Stimulated activated naive CD8-positive, alpha-beta T cell treated with anti-CD3 and anti-CD28 coated beads, Interleukin-15, Interleukin-2, amounts not matched to agents 100 ng/mL and 50 ng/mL, for 24 hours (primary cell): Measurements from ENCODE around the gene NWD2.

ENCODE experiments used
- H3K27ac Mint-ChIP-seq: one replicate; pipeline ENCODE4 v1.8.0; 2021; ENCODE audit warnings: mild to moderate bottlenecking, mixed read lengths
- H3K27me3 Mint-ChIP-seq: one replicate; pipeline ENCODE4 v1.8.0; 2021; ENCODE audit warnings: mixed read lengths
- H3K36me3 Mint-ChIP-seq: one replicate; pipeline ENCODE4 v1.8.0; 2021; ENCODE audit warnings: low read depth, mixed read lengths
- H3K4me1 Mint-ChIP-seq: one replicate; pipeline ENCODE4 v1.8.0; 2021; ENCODE audit warnings: low read depth, mixed read lengths
- H3K4me3 Mint-ChIP-seq: one replicate; pipeline ENCODE4 v1.8.0; 2021; ENCODE audit warnings: mild to moderate bottlenecking, mixed read lengths
- H3K9me3 Mint-ChIP-seq: one replicate; pipeline ENCODE4 v1.8.0; 2021; ENCODE audit warnings: mixed read lengths

NWD2 gene

GRCh38 chr4:37431417-37431743 lies 186.8 kb downstream of the NWD2 start:
- Mint-ChIP-seq H3K4me1 (no peaks in the 10 kb centered on the region), H3K4me3 (no peak overlapping the region), H3K36me3 (no peaks in the 10 kb centered on the region), H3K27ac (no peak overlapping the region), H3K27me3 (peaks cover 27% of the 10 kb centered on the region), H3K9me3 (no peaks in the 10 kb centered on the region)

DNA sequence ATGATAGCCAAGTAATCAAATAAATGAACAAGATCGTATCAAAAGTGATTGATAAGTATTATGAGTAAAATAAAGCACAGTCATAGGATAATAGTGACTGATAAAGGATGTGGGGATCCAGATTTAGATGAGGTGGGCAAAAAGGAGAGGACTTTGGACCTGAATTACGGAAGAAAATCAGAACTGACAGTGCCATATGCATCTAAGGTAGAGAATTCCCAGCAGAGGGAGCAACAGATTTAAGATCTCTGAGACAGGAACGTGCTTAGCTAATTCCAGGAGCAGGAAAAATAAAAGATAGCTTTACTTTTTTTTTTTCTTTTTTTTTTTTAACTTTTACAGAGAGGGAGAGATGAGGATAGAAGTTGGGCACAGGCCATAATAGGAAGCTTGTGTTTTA lies 189.9 kb downstream of the NWD2 start:
- Mint-ChIP-seq H3K27me3 (peaks cover 18% of the 10 kb centered on the region), H3K4me3 (no peak overlapping the region), H3K36me3 (no peaks in the 10 kb centered on the region), H3K4me1 (no peaks in the 10 kb centered on the region), H3K9me3 (no peaks in the 10 kb centered on the region), H3K27ac (no peak overlapping the region)

GRCh38 chr4:37436546-37436945 lies 192.0 kb downstream of the NWD2 start:
- Mint-ChIP-seq H3K4me1 (no peaks in the 10 kb centered on the region), H3K36me3 (no peaks in the 10 kb centered on the region), H3K27ac (no peak overlapping the region), H3K4me3 (no peak overlapping the region), H3K27me3 (peaks cover 18% of the 10 kb centered on the region), H3K9me3 (no peaks in the 10 kb centered on the region)

GRCh38 chr4:37437163-37437562 lies 192.6 kb downstream of the NWD2 start:
- H3K4me3 Mint-ChIP-seq, result no peak overlapping the region

GRCh38 chr4:37438564-37439279 lies 194.2 kb downstream of the NWD2 start:
- no peaks in the 10 kb centered on the region for H3K4me1 Mint-ChIP-seq
- H3K4me3 Mint-ChIP-seq, result no peak overlapping the region
- no peaks in the 10 kb centered on the region for H3K36me3 Mint-ChIP-seq
- peaks cover 14% of the 10 kb centered on the region for H3K27me3 Mint-ChIP-seq
- H3K9me3 Mint-ChIP-seq, result no peaks in the 10 kb centered on the region
- no peak overlapping the region for H3K27ac Mint-ChIP-seq

More at GRCh38 chr4:37437163-37437562, 192.6 kb downstream of the NWD2 start:
- H3K4me1 Mint-ChIP-seq, result no peaks in the 10 kb centered on the region
- H3K36me3 Mint-ChIP-seq, result no peaks in the 10 kb centered on the region
- H3K27me3 Mint-ChIP-seq, result peaks cover 17% of the 10 kb centered on the region
- no peaks in the 10 kb centered on the region for H3K9me3 Mint-ChIP-seq
- H3K27ac Mint-ChIP-seq, result no peak overlapping the region

DNA sequence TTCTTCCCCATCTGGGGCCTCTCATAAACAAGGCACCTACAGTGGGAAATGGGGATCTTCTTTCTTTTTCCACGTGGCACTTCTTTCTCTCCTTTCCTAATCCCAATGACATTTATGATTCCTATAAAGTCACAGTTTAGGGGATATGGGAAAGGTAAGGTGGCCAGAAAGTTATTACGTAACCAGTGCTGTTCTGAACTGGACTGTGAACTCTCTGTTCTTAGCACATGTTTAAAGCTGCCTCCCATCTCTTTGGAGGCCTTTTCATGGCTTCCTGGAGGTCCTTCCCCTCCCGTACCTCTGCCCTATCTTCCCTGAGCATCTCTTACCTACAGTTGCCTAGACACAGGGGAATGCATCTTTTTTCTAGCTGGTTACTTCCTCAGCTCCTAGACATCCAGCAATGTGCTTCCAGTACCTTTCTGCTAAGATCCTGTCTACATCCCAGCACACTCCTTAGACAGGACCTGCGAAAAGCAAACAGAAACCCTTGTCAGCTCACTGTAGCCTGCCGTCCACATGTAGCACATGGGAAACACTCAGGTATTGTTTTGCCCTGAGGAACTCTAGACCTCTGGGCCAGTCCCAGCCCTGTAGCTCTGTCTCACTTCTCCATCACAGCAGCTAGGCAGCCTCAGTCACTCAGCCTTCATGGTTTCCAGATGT lies 195.4 kb downstream of the NWD2 start:
- Mint-ChIP-seq H3K27ac (no peak overlapping the region), H3K9me3 (no peaks in the 10 kb centered on the region), H3K4me1 (no peaks in the 10 kb centered on the region), H3K27me3 (peaks cover 19% of the 10 kb centered on the region), H3K4me3 (no peak overlapping the region), H3K36me3 (no peaks in the 10 kb centered on the region)

DNA sequence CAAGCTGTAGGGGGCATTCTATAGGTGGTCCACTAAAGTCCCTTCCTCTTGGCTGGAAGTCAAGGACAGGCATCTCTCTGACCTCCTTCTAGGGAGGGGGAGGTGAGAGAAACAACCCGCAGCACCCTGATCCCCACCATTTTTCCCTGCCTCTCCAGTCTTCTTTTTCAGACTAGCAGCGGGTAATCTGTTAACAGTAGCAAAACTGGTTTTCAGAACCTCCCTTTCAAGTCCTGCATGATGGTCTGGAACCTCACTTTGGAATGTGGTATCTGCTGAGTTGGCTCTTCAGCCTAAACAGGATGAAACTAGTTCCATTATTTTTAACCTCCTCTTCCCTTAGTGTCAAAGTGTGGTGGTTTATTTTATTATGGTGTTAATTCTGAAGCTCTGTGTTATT lies 196.0 kb downstream of the NWD2 start:
- Mint-ChIP-seq H3K27ac (no peak overlapping the region), H3K9me3 (no peaks in the 10 kb centered on the region), H3K4me1 (no peaks in the 10 kb centered on the region), H3K36me3 (no peaks in the 10 kb centered on the region), H3K27me3 (peaks cover 20% of the 10 kb centered on the region), H3K4me3 (no peak overlapping the region)

GRCh38 chr4:37441231-37442061 lies 196.9 kb downstream of the NWD2 start:
- H3K9me3 Mint-ChIP-seq, result no peaks in the 10 kb centered on the region
- H3K27me3 Mint-ChIP-seq, result peaks cover 20% of the 10 kb centered on the region
- H3K27ac Mint-ChIP-seq, result no peak overlapping the region
- no peaks in the 10 kb centered on the region for H3K4me1 Mint-ChIP-seq
- no peak overlapping the region for H3K4me3 Mint-ChIP-seq
- no peaks in the 10 kb centered on the region for H3K36me3 Mint-ChIP-seq

GRCh38 chr4:37442062-37442323 lies 197.4 kb downstream of the NWD2 start:
- H3K9me3 Mint-ChIP-seq, result no peaks in the 10 kb centered on the region
- H3K27me3 Mint-ChIP-seq, result peaks cover 20% of the 10 kb centered on the region
- no peak overlapping the region for H3K4me3 Mint-ChIP-seq
- H3K27ac Mint-ChIP-seq, result no peak overlapping the region
- H3K4me1 Mint-ChIP-seq, result no peaks in the 10 kb centered on the region
- H3K36me3 Mint-ChIP-seq, result no peaks in the 10 kb centered on the region

- Mint-ChIP-seq H3K9me3 (no peaks in the 10 kb centered on the region), H3K36me3 (no peaks in the 10 kb centered on the region), H3K27ac (no peak overlapping the region), H3K4me1 (no peaks in the 10 kb centered on the region), H3K4me3 (no peak overlapping the region), H3K27me3 (peaks cover 25% of the 10 kb centered on the region)
Measured at GRCh38 chr4:37443137-37443536, 198.6 kb downstream of the NWD2 start.

GRCh38 chr4:37445023-37445422 lies 200.5 kb downstream of the NWD2 start:
- H3K4me3 Mint-ChIP-seq, result no peak overlapping the region
- H3K9me3 Mint-ChIP-seq, result no peaks in the 10 kb centered on the region
- H3K27me3 Mint-ChIP-seq, result peaks cover 28% of the 10 kb centered on the region
- H3K27ac Mint-ChIP-seq, result no peak overlapping the region
- H3K4me1 Mint-ChIP-seq, result no peaks in the 10 kb centered on the region
- no peaks in the 10 kb centered on the region for H3K36me3 Mint-ChIP-seq

- H3K4me1 Mint-ChIP-seq, result no peaks in the 10 kb centered on the region
- H3K9me3 Mint-ChIP-seq, result no peaks in the 10 kb centered on the region
- H3K27ac Mint-ChIP-seq, result no peak overlapping the region
- H3K27me3 Mint-ChIP-seq, result peaks cover 34% of the 10 kb centered on the region
- no peaks in the 10 kb centered on the region for H3K36me3 Mint-ChIP-seq
- no peak overlapping the region for H3K4me3 Mint-ChIP-seq
Measured at GRCh38 chr4:37446016-37446415, 201.5 kb downstream of the NWD2 start.

GRCh38 chr4:37447886-37448285 lies 203.3 kb downstream of the NWD2 start:
- no peak overlapping the region for H3K4me3 Mint-ChIP-seq
- peaks cover 34% of the 10 kb centered on the region for H3K27me3 Mint-ChIP-seq
- H3K4me1 Mint-ChIP-seq, result peaks cover 1% of the 10 kb centered on the region
- no peaks in the 10 kb centered on the region for H3K9me3 Mint-ChIP-seq
- no peak overlapping the region for H3K27ac Mint-ChIP-seq
- no peaks in the 10 kb centered on the region for H3K36me3 Mint-ChIP-seq

- H3K27ac Mint-ChIP-seq, result no peak overlapping the region
- peaks cover 46% of the 10 kb centered on the region for H3K27me3 Mint-ChIP-seq
- no peaks in the 10 kb centered on the region for H3K36me3 Mint-ChIP-seq
- peaks cover 15% of the 10 kb centered on the region for H3K4me1 Mint-ChIP-seq
- no peak overlapping the region for H3K4me3 Mint-ChIP-seq
- no peaks in the 10 kb centered on the region for H3K9me3 Mint-ChIP-seq
Measured at GRCh38 chr4:37450309-37450708, 205.8 kb downstream of the NWD2 start.

DNA sequence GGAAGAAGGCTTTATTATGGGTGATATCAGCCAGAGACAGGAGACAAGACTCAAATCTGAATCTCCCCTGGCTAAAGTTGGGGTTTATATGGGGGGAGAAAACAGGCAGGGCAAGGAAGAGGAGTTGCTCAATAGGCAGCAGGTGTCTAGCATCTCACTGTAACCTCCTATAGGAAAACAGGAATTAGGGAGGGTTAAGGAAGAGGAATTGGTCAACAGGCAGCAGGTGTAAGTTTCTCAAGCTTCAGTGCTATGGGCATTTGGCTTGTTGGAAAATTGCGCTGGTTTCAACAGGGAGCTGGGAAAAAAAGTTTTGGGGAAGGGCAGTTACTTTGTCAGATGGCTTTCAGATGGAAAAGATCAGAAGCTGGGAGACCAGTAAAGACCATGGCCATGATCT lies 206.4 kb downstream of the NWD2 start:
- Mint-ChIP-seq H3K27ac (no peak overlapping the region), H3K4me1 (peaks cover 15% of the 10 kb centered on the region), H3K27me3 (peaks cover 52% of the 10 kb centered on the region), H3K4me3 (no peak overlapping the region), H3K9me3 (no peaks in the 10 kb centered on the region), H3K36me3 (no peaks in the 10 kb centered on the region)
